Right lobe of liver (tissue), 4 donors: Measurements from ENCODE around the gene GLYATL1.

Experiments
- CTCF ChIP-seq, 4 donors: fragments of 200-600 bp in 3 of 4; fragments of 450-650 bp in 1 of 4; IDR thresholded peaks; one replicate each; pipeline versions ENCODE4 v1.5.1 to v1.8.0; 2016 to 2022; ENCODE audit warnings: antibody characterized with exemption in 4 of 4, mild to moderate bottlenecking in 2 of 4
- POLR2A ChIP-seq: fragments of 450-650 bp; IDR thresholded peaks from one replicate; pipeline ENCODE4 v1.6.1; 2017; ENCODE audit warnings: antibody characterized with exemption, mild to moderate bottlenecking
- donor health status: DM: no; HTN: no; CAD: no.
- donor health status: DM: no; HTN: no; CAD: no.
- donor health status: DM: no; HTN: yes; CAD: no.

GRCh38 chr11:58998480-58999290 lies 59.4 kb downstream of the GLYATL1 start:
- no peak for TF ChIP-seq CTCF (IDR thresholded peaks at IDR 0.05)
- no peak for TF ChIP-seq POLR2A
